GM21786 (cell line): ENCODE results near the gene ID4.

Source experiments
- ATAC-seq: cut with Tn5 transposase; IDR thresholded peaks from one replicate; pipeline ENCODE4 v1.9.1; 2021; ENCODE audit not compliant: unreplicated experiment

Gene ID4

DNA sequence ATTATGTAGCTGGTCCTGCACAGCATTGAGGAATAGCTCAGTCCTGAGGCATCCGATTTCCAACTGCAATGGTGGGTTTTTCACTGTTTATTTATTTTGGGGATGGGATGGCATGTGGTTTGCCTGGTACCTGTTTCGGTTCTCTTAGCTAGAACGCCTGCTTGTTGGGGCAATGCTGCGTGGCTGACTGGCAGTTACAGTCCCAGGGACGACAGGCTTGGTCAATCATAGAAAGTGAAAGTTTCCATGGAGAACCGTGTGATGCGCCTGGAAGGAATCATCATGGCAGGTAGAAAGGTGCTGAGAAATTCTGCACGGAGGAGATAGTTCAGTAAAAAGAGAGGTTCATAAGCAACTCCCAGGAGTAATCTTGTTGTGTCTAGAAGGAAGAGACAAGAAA lies 18.4 kb downstream of the ID4 start:
- ATAC-seq: no peak

DNA sequence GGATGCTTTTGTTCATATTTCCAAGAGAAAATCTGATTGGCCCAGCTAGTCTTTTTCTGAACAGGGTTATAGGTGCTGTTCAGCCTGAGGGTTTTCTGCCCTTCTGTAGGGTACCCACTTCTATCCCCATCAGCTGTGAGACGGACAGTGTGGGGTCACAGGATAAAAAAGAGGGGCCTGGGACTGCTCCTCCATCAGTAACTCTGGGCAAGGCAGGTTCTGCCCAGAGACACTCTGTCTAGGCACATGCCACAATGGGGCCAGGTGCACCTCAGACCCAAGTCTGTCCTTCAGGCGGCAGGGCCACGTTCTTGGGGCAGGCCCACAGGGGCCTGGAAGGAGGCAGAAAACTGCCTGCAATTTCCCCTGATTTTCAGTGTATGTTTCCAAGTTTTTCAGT lies 20.0 kb downstream of the ID4 start:
- no peak for ATAC-seq

DNA sequence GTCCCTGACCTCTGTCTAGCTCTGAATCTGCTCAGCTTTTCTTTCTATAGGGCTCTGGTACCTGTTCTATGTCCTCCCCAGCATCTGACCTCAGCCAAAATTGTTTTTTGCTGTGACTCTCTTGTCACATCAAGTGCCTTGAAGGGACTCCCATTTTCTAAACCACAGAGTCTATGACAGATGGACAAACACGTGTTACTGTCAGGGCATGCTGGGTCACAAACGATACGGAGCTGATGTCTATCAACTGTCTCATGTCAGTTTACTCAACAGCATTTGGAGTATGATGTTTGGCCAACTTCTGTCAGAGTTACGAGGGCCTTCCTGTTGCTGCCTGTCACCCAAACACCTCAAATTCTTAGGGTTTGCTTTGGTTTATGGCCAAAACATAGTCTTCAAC lies 20.5 kb downstream of the ID4 start:
- ATAC-seq: no peak

DNA sequence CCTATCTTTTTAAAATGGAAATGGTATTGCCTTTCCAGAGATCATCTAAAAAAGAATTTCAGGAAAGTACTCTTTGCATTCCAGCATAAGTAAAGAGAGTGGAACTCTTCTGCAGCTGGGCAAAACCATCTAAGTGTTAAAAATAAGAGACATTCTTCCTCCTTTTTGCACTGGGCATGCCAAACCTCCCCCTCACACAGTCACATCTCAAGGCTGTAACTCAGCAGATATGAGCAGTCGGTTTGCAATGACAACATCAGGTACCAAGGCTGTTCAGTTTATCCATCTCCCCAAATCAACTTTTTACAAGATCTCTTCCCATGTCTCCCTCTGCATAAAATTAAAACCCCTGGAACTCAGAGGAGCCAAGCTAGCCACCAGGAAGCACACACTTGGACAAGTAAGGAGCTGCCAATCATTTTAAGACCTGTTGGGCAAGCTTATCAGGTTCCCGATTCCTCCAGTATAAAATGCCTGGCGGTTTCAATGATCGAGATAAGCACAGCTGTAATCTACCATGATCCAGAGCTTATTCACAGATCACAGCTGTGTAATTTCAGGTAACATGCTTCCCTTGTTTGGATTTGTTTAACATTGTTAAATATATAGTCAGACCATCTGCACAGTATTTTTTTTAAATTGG lies 23.2 kb downstream of the ID4 start:
- ATAC-seq: no peak

DNA sequence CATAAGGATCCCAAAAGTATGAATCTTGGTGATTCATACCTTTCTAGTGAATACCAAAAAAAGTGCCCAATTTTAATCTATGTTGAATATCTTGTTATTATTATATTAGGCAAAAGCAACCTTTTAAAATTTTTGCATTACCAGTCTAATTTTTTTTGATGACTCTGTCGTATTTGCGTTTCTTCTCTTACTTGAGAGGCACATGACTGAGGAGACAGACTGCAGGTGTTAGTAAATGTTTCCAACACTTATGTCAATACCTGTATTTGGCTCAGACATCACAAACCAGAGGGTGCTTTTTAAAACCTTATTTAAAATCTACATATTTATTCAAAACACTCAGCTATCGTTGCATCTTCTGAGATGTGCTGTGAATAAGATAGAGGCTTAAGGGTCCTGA lies 27.1 kb downstream of the ID4 start:
- no peak for ATAC-seq

DNA sequence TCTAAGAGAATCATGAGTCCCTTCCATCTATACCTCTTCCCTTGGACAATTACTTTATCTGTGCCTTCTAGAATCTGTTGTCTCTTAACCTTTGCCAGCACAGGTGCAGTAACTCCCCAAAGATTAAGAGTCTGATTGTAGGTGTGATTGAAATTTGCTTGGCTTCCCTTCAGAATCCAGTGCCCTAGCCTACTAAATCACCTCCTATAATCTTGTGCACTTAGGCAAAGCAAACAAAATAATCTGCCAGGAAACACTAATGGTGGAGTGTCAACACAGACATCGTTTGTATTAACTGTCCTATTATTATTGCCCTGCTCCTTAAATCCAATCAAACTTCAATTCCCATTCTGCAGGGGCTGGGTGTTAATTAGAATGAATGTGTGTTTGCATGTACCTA lies 28.0 kb downstream of the ID4 start:
- ATAC-seq: no peak

DNA sequence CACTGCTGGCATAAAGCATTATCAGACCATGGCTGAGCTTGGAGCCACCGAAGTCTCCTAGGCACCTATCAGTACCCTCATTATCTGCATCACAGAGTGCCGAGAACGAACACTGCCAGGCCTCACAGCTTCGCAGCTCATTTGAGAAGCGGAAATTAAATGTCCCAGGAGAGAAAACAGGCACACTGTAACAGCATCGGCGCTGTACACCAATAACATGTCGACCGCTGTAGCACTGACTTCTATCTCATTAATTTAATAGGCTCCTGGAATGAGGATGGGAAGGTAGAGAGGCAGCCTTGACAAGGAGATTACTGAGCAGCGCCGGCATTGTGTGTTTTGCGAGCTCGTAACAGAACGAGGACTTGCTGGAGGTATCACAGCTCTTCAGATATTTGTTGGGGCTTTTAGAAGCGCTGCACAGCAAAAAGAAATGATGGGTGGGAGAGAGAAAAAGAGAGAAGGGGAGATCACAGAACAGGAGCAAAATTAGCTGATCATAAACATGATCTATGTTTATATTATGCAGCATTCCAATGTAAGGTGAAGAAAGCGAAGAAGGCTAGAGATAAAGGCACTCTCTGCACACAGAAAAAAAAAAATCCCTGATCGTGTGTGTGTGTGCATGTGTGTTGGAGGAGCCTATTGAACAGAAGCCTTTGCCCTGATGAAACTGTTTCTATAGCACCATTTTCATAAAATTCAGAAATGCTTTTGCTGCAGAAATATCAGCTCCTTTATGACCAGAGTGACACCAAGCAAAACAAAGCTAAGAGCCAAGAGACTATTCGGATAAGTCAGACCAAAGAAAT lies 29.2 kb downstream of the ID4 start:
- ATAC-seq: no peak

DNA sequence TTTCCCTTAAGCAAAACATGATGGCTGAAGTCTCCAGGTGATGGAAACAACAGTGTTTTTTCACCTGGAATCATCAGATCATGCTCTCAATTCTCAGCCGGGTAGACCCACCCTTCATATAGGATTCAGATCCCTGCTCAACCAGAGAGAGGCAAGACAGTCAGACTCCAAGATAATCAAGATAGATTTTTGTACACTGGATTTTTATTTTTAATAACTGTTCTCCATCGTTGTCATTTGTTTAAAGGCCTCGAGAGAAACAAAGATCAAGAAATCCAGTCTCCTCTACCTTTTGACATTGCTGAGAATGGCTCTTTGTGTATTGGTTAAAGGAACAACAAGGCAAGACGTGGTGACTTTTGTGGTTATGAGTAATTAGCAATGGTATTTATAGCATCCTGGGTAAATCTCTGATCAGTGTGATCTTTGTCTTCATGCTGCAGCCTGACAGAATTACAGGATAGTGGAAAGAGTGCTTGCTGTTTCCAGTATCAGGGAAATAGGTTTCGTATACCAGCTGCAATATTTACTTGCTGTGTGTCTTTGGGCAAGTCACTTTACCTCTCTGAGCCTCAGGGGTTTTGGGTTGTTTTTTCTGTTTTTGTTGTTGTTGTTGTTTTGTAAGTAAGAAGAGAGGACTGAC lies 29.9 kb downstream of the ID4 start:
- no peak for ATAC-seq

DNA sequence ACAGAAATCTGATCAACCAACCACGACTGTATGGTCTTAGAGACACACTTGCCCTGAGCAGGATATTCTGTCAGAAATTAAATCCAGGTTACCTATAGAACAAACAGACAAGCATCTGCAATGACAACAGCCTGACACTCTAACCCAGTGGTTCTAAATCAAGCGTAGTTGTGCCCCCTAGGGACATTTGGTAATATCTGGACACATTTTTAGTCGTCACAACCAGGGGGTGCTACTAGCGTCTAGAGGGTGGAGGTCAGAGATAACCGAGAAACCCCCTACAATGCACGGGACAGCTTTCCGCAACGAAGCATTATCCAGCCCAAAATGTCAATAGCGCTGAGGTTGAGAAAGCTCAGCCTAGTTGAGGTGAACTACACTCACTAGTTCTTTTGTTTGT lies 32.3 kb downstream of the ID4 start:
- no peak for ATAC-seq

DNA sequence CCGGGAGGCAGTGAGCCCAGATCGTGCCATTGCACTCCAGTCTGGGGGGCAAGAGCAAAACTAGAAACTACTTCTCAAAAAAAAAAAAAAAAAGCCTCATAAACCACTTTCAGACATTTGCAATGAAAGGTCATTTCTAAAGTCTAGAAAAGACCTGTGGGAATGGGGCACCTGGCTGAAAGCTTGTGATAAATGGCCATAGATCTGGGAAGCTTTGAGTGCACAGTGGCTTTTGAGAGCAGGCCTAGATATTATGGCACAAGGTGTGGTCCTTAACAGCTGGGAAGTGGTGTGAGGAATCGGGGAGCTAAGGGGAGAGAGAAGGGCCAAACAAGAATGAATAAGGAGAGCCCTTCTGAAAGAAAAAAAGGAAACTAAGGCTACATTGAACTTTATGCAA lies 33.2 kb downstream of the ID4 start:
- no peak for ATAC-seq

DNA sequence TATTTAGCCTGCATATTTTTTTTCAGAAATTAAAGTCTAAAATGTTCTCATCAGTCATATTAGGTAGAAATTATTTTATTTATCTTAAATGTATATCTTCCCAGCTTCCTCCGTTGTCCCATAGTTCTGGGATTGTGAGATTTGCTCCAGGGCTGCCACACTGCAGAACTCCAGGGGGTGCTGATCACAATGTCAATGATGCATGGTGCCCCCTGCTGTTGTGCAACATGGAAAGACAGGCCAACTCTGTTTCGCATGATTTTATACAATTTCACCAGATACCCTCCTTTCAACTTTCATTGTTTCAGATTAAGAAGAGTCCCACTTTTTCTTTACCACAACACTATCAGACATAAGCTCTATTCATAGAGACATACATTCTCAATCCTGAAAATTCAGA lies 35.9 kb downstream of the ID4 start:
- no peak for ATAC-seq

DNA sequence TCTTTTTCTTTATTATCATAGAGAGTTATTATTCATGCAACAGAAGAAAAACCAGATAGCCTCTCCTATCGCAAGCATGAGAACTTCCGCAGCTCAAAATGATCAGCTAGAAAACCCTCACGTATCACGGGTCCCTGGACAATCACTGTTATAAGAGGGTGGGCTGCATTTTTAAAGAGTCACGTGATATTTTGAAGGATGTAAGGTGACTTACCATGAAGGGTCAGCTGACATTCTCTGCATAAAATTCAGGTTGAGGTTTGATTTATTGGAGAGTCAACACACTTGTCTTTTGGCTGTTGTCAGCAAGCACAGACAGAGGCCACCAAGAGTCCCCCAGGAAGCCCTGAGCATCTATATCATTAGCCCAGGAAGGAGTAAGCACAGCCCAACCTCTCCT lies 39.5 kb downstream of the ID4 start:
- no peak for ATAC-seq

DNA sequence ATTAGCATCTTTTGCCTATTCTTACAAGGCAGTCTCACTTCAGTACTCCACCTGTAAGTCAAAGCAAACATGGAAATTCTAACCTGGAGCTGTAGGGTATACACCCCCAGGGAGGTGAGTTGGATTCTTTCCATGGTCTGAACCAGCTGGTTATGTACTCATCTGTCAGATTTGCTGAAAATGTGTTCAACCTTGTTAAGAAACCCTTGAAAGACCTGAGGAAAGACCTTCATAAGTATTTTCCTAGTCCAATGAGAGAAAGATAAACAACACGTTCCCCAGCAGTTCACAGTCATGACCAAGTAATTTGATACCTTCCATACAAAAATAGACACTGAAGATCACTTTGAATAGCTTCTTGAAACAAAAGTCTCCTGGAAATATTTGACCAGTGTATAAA lies 42.5 kb downstream of the ID4 start:
- no peak for ATAC-seq

DNA sequence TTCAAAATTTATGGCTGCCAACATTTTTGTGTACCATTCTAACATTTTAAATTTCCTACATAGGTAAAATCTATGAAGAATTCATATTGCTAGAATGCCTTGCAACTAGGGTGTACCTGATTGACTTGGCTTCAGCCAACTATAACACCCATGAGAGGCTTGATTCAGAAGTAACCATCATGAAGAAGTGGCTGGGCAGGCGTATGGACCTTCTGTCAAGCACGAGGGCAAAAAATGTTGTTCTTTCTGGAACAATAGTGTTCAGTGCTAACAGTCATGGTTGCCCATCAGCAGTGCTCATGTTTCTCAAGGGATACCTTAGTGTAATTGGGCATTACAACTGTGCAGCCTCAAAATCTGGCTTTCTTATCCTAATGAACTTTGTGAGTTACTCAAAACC lies 42.9 kb downstream of the ID4 start:
- no peak for ATAC-seq

DNA sequence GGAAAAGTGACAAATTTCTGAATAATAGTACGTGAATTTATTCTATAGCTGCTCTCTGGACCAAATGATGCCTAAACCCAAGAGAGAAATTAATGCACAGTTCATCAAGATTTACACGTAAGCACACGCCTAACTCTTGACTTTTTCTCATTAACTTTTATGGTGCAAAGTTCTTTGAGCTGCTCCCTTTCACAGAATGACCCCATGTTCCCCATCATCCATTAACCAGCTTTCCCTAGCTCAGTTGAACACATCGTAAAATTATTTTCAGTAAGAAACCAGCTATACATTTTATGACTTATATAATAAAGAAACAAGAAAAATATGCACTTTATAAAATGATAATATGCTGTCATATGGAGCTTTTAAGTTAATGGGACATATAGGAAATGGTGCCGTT lies 54.3 kb downstream of the ID4 start:
- ATAC-seq: no peak
